ENCODE data around the gene CFAP46. TPM values are rescaled to one million over a fixed set of nuclear protein-coding genes. Genes with fewer than 3 reads are reported as not detected.
"Not testable (repeated sequence)": the region's sequence is repeated elsewhere in the genome, so short reads cannot be mapped to it uniquely, and the experiment has no call there.

Gene CFAP46
- total and polyA plus RNA-seq, 9 donors = 0.22 to 1.1 (median 0.61) TPM

DNA sequence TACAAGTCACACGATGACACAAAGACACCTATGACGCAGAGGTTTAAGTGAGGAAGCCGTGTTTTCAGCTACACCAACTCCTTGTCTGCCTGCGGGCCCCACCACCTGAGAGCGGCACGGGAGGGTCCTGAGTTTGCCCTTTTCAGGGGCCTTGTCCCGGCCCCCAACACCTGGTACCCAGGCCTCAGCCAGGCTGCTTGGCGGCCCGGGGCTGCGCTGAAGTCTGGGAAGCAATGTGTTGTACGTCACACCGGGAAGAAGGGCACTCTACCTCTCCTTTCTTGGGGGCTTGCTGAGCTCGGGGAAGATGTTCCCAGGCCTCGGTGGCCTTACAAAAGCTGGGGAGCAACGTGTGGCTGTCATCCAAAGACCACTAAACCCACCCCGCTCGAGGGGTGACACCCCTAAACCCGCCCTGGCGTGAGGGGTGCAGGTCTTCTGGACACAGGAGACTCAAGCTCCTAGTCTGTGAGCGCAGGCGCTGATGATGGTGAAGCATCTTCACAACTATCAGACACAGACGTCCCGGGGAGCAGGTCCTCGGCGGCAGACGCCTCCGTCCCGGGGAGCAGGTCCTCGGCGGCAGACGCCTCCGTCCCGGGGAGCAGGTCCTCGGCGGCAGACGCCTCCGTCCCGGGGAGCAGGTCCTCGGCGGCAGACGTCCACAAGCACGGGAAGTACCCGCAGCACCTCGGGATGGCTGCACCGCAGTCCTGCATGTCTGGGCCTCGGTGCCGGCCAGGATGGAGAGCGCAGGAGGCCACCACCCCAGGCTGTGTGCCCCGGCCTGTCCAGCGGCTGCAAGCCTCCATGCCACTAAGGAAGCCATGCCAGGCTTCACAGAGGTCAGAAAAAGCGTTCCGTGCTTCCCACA, 15.4 kb downstream of the CFAP46 start:
- 81% methylated on average over 41 of the region's 52 CpGs for WGBS (ENCODE audit: insufficient coverage)

DNA sequence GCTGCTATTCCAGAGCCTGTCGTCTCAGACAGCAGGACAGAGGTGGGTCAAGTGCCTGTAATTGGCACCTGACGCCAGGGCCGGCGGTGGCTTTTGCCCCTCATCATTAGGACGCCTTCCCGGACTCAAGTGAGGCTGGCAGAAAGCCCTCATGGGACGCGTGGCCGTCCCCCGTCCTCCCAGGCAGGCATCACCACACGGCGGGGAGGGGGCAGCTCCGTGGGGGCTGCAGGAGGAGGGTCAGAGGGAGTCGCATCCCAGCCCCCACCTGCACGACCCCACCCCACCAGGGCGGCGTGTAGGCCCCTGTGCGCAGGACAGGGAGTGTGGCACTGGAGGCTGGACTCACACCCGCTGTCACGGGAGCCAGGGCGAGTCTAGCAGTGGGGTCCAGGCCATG, 16.3 kb downstream of the CFAP46 start:
- H3K4me1 ChIP-seq (ENCODE audit: control insufficient read depth, insufficient read depth, low read length) = no peaks in the 10 kb centered on the region
- no peak overlapping the region for H3K27ac ChIP-seq (ENCODE audit: low read length)
- 81% methylated on average over 13 of the region's 21 CpGs for WGBS (ENCODE audit: insufficient coverage)
- H3K4me3 ChIP-seq (ENCODE audit: low read length) = no peak overlapping the region
- no peak for DNase-seq
- H3K27me3 ChIP-seq (ENCODE audit: control insufficient read depth, insufficient read depth, low read length) = no peaks in the 10 kb centered on the region
- H3K9me3 ChIP-seq (replicated peaks; ENCODE audit: control insufficient read depth, low read depth, low read length) = no peaks in the 10 kb centered on the region
- no peaks in the 10 kb centered on the region for H3K36me3 ChIP-seq (ENCODE audit: control insufficient read depth, insufficient read depth, low read length)

More for the DNA sequence above, 15.4 kb downstream of the CFAP46 start:
- DNase-seq = no peak
- H3K27me3 ChIP-seq (ENCODE audit: control insufficient read depth, insufficient read depth, low read length) = no peaks in the 10 kb centered on the region
- no peak overlapping the region for H3K4me3 ChIP-seq (ENCODE audit: low read length)
- no peak overlapping the region for H3K27ac ChIP-seq (ENCODE audit: low read length)
- no peaks in the 10 kb centered on the region for H3K4me1 ChIP-seq (ENCODE audit: control insufficient read depth, insufficient read depth, low read length)
- H3K36me3 ChIP-seq (ENCODE audit: control insufficient read depth, insufficient read depth, low read length) = no peaks in the 10 kb centered on the region
- no peaks in the 10 kb centered on the region for H3K9me3 ChIP-seq (replicated peaks; ENCODE audit: control insufficient read depth, low read depth, low read length)

DNA sequence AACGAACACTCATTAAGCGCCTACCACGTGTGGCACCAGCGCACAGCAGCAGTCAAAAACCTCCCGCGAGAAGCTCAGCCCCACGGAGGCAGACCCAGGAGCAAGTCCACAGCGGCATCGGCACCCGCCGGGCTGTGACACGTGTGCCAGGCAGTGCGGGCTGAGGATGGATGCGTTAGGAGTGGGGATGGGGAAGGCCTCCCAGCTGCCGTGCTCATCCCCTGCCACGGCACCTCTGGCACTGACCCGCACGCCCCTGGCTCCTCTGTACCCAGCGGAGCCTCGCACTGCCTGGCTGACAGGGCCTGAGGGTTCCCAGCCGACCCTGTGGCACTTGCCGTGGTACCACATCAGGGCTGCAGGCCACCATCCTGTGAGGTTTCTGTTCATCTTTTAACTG, 16.8 kb downstream of the CFAP46 start:
- Histone ChIP-seq H3K27me3 (ENCODE audit: control insufficient read depth, insufficient read depth, low read length) (no peaks in the 10 kb centered on the region), H3K4me1 (ENCODE audit: control insufficient read depth, insufficient read depth, low read length) (no peaks in the 10 kb centered on the region), H3K27ac (ENCODE audit: low read length) (no peak overlapping the region), H3K4me3 (ENCODE audit: low read length) (no peak overlapping the region), H3K36me3 (ENCODE audit: control insufficient read depth, insufficient read depth, low read length) (no peaks in the 10 kb centered on the region), H3K9me3 (replicated peaks; ENCODE audit: control insufficient read depth, low read depth, low read length) (no peaks in the 10 kb centered on the region)
- 92% methylated on average over 21 of the region's 22 CpGs for WGBS (ENCODE audit: insufficient coverage)
- no peak for DNase-seq

DNA sequence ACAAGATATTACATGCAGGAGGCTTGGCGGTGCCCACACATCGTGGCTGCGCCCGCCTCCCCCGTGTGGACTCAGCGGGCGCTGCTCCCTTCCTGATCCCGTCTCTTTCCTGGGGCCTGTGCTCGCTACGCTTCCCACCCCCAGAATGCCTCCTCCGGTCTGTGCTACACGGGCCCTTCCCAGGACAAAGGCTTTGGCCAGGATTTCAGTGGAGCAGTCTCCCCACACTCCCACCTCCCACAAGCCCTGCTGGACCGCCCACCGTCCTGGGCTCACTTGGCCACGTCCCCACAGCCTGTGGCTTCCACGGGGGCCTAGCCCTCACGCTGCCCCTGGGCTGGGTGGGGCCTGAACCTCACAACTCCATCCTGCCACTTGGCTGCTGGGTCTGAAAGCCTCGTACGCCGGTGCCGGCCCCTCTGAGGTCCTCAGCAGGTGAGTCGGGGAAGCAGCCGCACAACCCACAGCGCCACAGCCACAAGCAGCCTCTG, 17.3 kb downstream of the CFAP46 start:
- H3K4me1 ChIP-seq (ENCODE audit: control insufficient read depth, insufficient read depth, low read length) = no peaks in the 10 kb centered on the region
- no peak overlapping the region for H3K4me3 ChIP-seq (ENCODE audit: low read length)
- no peak overlapping the region for H3K27ac ChIP-seq (ENCODE audit: low read length)
- DNase-seq = no peak
- H3K27me3 ChIP-seq (ENCODE audit: control insufficient read depth, insufficient read depth, low read length) = no peaks in the 10 kb centered on the region
- H3K36me3 ChIP-seq (ENCODE audit: control insufficient read depth, insufficient read depth, low read length) = no peaks in the 10 kb centered on the region
- 71% methylated on average over 24 of the region's 24 CpGs for WGBS (ENCODE audit: insufficient coverage)
- no peaks in the 10 kb centered on the region for H3K9me3 ChIP-seq (replicated peaks; ENCODE audit: control insufficient read depth, low read depth, low read length)

DNA sequence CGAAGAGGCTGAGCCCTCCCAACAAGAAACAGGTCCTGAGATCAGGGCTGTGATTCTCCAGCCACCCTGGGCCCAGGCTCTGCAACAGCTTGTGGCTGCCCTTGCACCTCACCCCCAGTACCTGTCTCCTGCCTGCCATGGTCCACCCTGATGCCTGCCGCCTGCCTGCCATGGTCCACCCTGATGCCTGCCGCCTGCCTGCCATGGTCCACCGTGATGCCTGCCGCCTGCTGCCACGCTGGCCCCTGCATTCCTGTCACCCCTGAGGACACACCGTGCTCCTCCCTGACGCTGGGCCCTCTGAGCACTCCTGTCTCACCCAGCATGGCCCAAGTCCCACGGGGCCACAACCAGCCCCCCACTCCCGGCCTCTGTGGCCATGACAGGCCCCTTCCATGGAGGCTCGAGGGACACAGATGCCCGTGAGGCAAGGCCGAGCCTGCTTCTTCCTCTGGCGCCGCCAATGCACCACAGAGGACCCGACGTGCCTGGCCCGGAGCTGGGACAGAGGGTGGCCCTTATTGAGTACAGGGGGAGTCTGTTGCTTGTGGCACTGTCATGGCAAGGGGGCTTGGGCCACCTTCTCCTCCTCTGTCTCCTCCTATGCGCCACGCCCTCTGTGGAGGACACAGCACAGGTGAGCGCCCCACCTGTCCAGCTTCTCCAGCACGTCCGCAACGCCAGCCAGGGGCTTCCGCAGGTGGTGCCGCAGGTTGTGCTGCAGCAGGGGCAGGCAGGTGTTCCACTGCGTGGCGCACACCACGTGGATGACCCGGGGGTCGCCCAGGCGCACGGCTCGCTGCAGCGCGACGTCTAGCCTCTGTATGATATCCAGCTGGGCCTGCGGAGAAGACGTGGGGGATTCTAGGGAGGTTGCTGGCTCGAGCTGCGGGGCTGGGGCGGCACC, 18.1 kb downstream of the CFAP46 start:
- Histone ChIP-seq H3K27me3 (ENCODE audit: control insufficient read depth, insufficient read depth, low read length) (no peaks in the 10 kb centered on the region), H3K9me3 (replicated peaks; ENCODE audit: control insufficient read depth, low read depth, low read length) (no peaks in the 10 kb centered on the region), H3K4me1 (ENCODE audit: control insufficient read depth, insufficient read depth, low read length) (no peaks in the 10 kb centered on the region), H3K4me3 (ENCODE audit: low read length) (no peak overlapping the region), H3K36me3 (ENCODE audit: control insufficient read depth, insufficient read depth, low read length) (no peaks in the 10 kb centered on the region), H3K27ac (ENCODE audit: low read length) (no peak overlapping the region)
- no peak for DNase-seq
- WGBS (ENCODE audit: insufficient coverage) = 89% methylated on average over 37 of the region's 42 CpGs

DNA sequence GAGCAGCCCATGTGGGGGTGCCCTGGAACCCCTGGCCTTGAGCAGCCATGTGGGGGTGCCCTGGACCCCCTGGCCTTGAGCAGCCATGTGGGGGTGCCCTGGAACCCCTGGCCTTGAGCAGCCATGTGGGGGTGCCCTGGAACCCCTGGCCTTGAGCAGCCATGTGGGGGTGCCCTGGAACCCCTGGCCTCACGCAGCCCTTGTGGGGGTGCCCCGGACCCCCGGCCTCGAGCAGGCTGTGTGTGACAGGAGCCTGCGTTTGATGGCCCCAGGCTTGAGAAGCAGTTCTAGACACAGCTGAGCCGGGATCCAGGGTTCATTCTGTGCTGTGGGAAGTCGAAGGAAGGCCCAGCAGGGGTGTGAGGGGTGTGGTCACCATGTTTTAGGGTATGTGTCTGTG, 19.0 kb downstream of the CFAP46 start:
- H3K36me3 ChIP-seq (ENCODE audit: control insufficient read depth, insufficient read depth, low read length); H3K27ac ChIP-seq (ENCODE audit: low read length); H3K27me3 ChIP-seq (ENCODE audit: control insufficient read depth, insufficient read depth, low read length); H3K4me3 ChIP-seq (ENCODE audit: low read length); H3K9me3 ChIP-seq (replicated peaks; ENCODE audit: control insufficient read depth, low read depth, low read length); DNase-seq; H3K4me1 ChIP-seq (ENCODE audit: control insufficient read depth, insufficient read depth, low read length): not testable (repeated sequence)
- 77% methylated on average over 7 of the region's 7 CpGs for WGBS (ENCODE audit: insufficient coverage)

DNA sequence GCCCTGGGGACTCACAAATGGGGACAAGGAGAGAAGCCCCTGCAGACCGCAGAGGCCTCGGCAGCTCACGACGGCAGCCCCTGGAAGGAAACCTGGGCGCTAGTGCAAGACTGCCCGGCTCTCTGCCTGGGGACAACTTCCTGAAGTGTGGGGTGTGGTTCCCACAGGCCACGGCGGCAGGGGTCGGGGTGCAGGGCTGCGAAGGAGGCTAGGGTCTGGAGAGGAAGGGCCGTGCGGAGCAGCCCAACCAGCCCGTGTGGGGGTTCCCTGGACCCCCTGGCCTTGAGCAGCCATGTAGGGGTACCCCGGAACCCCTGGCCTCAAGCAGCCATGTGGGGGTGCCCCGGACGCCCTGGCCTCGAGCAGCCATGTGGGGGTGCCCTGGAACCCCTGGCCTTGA, 19.5 kb downstream of the CFAP46 start:
- Histone ChIP-seq H3K9me3 (replicated peaks; ENCODE audit: control insufficient read depth, low read depth, low read length) (no peaks in the 10 kb centered on the region), H3K36me3 (ENCODE audit: control insufficient read depth, insufficient read depth, low read length) (no peaks in the 10 kb centered on the region), H3K27ac (ENCODE audit: low read length) (no peak overlapping the region), H3K4me3 (ENCODE audit: low read length) (no peak overlapping the region), H3K4me1 (ENCODE audit: control insufficient read depth, insufficient read depth, low read length) (no peaks in the 10 kb centered on the region), H3K27me3 (ENCODE audit: control insufficient read depth, insufficient read depth, low read length) (no peaks in the 10 kb centered on the region)
- whole genome bisulfite sequencing (ENCODE audit: insufficient coverage) = 72% methylated on average over 10 of the region's 17 CpGs
- no peak for DNase-seq

DNA sequence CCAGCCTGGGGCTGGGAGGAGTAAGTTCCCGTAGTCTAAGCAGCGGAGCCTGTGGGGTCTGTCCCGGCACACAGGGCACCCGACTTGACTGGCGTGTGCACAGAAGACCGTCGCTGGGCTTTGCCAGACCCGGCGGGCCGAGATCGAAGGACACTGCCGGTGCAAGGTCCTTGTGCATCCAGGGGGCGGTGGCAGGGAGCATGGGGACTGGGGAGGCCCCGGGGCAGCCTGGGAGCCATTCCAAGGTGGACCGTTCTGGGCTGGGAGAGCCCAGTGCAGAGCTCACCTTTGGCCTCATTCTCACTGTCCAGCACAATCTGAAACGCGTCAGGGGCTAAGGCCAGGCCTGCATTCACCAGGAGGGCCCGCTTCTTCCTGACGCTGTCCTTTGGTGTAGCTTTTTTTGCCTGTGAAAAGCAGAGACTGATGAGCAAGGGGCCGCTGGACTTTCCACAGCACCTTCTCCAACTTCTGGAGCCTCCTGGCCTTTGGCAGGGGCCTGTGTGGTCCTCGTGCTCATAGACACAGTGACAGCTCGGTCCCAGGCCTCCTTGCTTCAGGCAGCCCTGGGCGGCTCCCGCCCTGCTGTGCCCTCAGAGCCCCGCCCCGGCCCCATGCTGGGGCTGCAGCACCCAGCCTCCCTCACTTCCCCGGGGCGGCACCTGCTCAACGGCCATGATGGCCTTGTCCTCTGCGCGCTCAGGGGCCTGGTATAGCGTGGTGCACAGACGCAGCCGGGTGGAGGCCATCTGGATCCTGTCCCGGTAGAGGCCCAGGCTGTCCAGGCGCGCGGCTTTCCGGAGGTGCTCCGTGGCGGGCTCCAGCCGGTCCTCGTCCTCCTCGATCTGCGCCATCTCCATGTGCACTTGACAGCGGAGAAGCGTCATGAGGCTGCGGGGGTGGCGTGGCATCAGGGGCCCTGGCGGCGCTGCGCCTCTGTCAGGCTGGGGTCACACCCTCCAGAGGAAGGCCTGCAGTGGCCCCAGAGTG, 20.3 kb downstream of the CFAP46 start:
- Histone ChIP-seq H3K4me3 (ENCODE audit: low read length) (no peak overlapping the region), H3K4me1 (ENCODE audit: control insufficient read depth, insufficient read depth, low read length) (no peaks in the 10 kb centered on the region), H3K36me3 (ENCODE audit: control insufficient read depth, insufficient read depth, low read length) (no peaks in the 10 kb centered on the region), H3K9me3 (replicated peaks; ENCODE audit: control insufficient read depth, low read depth, low read length) (no peaks in the 10 kb centered on the region), H3K27ac (ENCODE audit: low read length) (no peak overlapping the region), H3K27me3 (ENCODE audit: control insufficient read depth, insufficient read depth, low read length) (no peaks in the 10 kb centered on the region)
- no peak for DNase-seq
- 85% methylated on average over 50 of the region's 52 CpGs for WGBS (ENCODE audit: insufficient coverage)

DNA sequence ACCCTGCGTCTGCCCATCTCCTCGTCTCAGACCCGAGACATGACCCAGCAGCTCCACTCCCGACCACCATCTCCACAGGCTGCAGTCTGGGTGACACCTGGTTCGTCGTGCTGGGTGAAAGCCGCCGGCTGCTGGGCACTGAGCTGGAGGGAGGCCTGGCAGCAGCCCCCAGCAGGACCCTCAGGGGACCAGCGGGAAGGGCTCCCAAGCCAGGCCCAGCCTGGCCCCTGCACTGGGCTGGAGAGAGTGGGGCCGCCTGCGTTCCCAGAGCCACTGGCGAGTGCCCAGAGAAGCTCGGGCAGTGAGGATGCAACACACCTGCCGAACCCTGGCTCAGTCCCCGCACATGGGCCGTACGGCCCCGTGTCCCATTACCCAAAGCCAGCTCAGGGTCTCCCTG, 21.3 kb downstream of the CFAP46 start:
- H3K36me3 ChIP-seq (ENCODE audit: control insufficient read depth, insufficient read depth, low read length) = no peaks in the 10 kb centered on the region
- peaks cover 2% of the 10 kb centered on the region for H3K27me3 ChIP-seq (ENCODE audit: control insufficient read depth, insufficient read depth, low read length)
- no peak for DNase-seq

More for the DNA sequence above, 21.3 kb downstream of the CFAP46 start:
- Histone ChIP-seq H3K27ac (ENCODE audit: low read length) (no peak overlapping the region), H3K9me3 (replicated peaks; ENCODE audit: control insufficient read depth, low read depth, low read length) (no peaks in the 10 kb centered on the region), H3K4me3 (ENCODE audit: low read length) (no peak overlapping the region), H3K4me1 (ENCODE audit: control insufficient read depth, insufficient read depth, low read length) (no peaks in the 10 kb centered on the region)
- 85% methylated on average over 18 of the region's 18 CpGs for WGBS (ENCODE audit: insufficient coverage)

Data from muscle of leg (tissue), 11 donors.